Stimulated activated CD4-positive, alpha-beta T cell treated with anti-CD3 and anti-CD28 coated beads, Interleukin-1b, Interleukin-23, amount 100 ng/mL, for 48 hours (primary cell): ENCODE data around the gene BCR.

Experiments used
- DNase-seq: peaks from one replicate; pipeline ENCODE4 v3.0.0-alpha.2; 2020

Gene BCR

GRCh38 chr22:23278883-23279675 lies 98.8 kb downstream of the BCR start:
- DNase-seq: no peak

GRCh38 chr22:23279781-23280180 lies 99.5 kb downstream of the BCR start:
- DNase-seq: no peak

- DNase-seq: no peak
These were observed 100.2 kb downstream of the BCR start for GRCh38 chr22:23280356-23281052.

DNA sequence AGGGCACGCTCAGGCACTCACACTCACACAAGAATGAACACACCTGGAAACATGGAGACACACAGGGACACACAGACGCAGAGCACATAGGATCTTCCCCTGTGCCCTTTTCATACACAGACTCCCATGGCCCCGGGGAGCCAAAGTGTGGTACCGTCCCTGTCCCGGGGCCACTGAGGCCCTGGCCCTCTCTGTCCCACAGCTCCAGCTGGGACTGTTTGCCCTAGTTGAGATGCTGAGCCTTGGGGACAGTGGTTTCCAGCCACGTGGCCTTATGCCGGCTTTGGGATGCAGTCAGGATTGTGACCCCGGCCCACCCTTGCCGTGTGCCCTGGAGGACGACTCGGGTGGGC lies 100.7 kb downstream of the BCR start:
- DNase-seq: no peak

DNA sequence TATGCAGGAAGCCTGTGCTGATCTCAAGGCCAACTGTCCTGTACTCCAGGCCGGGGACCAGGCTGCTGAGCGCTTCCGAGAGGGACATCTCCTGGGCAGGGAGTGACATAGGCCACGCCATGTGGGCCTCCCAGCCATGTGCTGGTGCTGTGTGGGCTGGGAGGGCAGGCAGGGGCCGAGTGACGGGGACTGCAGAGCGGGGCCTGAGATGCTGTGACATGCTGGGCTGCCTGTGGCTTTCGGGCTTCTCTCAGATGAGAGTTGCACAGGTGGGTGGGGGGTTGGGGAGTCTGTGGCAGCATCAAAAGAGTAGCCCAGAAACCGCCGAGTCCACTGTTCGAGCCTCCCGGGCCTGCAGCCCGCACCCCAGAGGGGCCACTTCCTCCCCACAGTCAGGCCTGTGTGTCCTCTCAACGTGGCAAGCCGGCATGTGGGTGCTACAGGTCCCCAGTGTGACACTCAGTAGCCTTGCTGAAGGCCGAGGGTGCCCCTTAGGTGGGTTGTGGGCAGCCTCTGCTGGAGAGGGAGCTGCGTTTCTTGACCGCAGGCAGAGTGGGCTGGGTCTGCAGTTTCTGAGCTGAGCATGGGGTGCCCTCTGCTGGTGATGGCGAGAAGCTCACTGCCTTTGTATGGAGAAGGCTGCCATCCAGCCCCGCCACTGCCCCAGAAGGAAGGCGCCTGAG lies 101.2 kb downstream of the BCR start:
- peak; percentile 78 for DNase-seq

- DNase-seq: no peak
These were observed 101.8 kb downstream of the BCR start for GRCh38 chr22:23282089-23282501.

GRCh38 chr22:23282516-23282915 lies 102.2 kb downstream of the BCR start:
- no peak for DNase-seq

GRCh38 chr22:23282986-23283385 lies 102.7 kb downstream of the BCR start:
- DNase-seq: no peak

GRCh38 chr22:23283591-23284503 lies 103.5 kb downstream of the BCR start:
- DNase-seq: no peak

DNA sequence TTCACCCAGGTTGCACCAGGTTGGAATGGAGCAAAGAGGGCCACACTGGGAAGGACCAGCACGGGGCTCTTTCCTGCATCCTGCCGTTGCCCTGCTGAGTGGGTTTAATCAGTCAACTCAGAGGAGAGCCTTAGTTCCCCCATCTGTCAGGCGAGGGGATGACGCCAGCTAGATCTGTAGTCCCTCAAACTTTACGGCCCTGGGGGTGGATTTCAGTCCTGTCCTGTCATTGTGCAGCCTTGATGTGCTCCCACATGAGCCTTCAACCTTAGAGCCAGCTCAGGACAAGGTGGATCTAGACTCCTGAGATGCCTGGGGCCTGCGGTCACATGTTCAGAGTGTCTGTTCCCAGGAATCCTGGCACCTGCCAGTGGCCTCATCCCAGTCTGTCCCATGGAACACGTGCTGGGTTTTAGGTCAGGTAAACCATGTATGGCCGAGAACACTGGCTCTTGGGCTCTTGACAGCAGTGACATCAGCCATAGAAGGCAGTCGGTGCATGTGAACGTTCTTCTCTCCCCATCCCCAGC lies 104.3 kb downstream of the BCR start:
- DNase-seq: no peak

DNA sequence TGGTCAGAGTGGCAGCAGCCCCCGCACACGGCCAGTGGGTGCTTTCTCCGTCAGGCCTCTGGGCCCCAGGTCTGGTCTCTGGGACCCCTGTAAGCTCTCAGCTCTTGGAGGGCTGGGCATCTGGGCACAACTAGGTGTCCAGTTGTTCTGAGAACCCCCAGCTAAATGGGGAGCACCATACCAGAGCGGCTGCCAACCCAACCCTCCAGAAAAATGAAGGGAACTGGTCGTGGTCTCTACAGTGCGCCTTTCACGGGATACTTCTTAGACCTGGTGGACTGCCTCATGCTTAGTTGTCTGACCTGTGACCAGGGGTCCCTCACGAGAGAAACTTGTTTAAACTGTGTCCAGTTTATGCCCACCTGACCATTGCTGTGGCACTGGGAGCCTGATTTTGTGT lies 104.9 kb downstream of the BCR start:
- DNase-seq: no peak

DNA sequence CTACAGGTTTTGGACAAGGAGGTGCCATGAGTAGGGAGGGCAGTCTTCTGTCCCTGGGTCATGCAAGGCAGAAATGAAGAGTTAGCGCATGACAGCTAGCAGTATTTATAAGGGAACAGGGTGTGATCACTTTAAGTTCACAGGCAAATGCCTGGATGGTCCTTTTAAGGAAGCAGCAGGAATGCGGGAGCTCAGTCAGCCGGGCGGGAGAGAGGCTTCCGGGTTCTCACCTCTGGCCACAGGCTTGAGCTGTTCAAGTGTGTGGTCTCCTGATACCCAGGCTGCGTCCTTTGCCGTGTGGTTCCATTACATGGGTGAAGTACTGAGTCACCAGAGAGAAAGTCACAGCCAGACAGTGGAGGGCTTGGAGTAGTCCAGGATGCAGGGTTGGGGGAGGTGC lies 105.4 kb downstream of the BCR start:
- DNase-seq: no peak

DNA sequence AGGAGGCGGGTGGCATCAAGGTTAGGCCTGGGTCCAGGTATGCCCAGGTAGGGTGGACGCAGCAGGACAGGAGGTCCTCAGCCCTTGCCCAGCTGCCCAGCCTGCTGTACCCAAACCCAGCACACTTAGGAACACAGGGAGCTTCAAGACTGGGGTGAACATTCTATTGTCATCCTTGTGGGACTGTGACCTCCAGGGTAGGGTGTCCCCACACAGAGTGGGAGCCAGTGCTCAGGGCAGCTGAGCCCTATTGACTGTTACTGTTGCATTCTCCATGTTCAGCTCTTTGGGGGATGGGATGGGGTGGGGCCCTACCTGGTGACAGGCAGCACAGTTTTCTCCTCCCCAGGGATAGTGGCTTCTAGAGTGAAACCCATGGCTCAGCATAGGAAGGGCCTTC lies 106.0 kb downstream of the BCR start:
- no peak for DNase-seq

DNA sequence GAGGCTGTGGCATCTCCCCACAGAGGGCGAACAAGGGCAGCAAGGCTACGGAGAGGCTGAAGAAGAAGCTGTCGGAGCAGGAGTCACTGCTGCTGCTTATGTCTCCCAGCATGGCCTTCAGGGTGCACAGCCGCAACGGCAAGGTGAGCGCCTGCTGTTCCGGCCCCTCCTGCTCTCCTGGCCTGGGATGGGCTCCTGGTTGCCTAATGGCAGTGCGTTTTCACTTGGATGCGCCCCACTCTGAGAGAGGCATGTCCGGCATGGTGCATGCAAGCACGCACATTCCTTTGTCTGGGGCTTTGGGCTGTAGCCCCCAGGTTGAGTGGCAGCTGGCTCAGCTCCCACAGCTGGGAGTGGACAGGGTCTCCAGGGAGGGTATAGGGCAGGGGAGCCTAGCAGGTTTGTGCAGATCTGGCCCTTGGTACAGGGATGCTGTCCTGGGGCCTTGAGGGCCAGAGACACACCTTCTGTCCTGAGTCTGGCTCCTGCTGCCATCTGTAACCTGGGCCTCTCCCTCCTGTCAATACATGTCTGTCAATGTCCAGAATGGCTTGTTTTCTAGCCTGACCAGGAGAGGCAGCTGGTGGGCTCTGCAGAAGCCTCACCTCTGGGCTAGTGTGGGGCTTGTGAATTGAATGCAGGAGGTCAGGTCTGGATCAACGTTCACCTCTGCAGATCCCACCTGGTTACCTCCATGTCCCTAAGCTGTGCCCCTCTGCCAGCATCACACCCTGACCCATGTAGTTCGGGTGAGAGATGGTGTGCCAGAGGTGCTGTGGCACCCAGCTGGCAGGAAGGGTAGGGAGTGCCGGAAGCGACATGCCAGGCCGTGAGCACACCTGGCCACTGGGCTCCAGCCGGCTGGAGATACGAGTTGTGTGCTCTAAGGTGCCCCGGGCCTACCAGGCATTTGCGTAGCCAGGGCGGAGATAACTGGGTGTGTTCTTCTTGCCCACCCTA lies 107.1 kb downstream of the BCR start:
- no peak for DNase-seq

- no peak for DNase-seq
These were observed 108.2 kb downstream of the BCR start for GRCh38 chr22:23288301-23289129.

DNA sequence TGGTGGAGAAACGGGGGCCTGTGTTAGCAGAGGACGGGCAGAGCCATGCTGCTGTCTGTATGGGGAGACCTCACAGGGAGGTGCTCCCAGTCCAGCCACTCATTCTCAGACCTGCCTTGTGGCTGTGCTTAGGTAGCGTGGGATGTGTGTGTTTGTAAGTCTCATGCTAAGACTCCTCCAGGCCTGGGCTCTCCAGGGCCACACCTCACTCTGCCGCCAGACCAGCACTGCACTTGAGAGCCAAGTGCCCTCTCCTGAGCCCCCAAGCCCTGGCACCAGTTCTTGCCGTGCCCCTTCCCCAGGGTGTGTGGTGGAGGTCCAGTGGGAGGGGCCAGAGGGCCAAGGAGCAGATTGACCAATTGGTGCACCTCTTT lies 108.8 kb downstream of the BCR start:
- DNase-seq: no peak

- DNase-seq: peak; percentile 50
These were observed 109.8 kb downstream of the BCR start for GRCh38 chr22:23289851-23290724.

GRCh38 chr22:23291806-23292452 lies 111.6 kb downstream of the BCR start:
- no peak for DNase-seq
